ENCODE measurements around the gene C11orf16.

The C11orf16 gene

DNA sequence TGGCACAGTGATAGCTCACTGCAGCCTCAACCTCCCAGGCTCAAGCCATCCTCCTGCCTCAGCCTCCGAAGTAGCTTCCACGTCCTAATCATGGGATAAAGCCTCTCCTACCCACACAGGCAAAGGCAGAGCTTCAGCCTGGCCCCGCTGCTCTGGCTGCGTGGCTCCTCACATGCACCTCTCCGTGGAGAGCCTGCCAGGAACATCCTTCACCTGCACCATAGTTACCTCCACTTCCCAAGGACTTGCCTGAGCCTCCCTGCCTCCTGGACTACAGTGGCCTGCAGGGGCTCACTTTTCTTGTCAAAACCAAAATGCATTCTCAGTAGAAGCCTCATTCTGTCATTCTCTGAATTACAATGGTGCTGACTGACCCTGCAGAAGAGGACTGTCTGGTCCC lies 6.5 kb downstream of the C11orf16 start:
- H3K27me3 ChIP-seq (replicated peaks; ENCODE audit: insufficient read depth, low read length), result no peaks in the 10 kb centered on the region

DNA sequence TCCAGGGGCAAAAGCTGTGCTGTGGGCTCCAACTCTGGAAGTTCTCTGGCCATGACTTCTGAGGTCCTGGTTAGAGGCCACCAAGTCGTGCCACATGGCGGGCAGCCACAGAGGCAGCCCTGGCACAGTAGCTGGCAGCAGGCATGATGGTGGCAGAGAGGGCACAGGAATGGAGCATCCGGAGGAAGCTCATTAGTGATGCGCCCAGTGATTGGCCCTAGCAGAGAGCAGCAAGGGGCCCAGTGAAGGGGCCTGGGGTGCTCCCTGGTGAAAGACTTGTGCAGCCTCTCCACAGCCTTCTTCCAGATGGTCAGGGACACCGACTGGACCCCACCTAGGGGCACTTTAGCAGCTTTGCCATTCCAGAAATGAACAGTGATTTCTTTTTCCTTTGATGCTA lies 7.0 kb downstream of the C11orf16 start:
- no peaks in the 10 kb centered on the region for H3K79me2 ChIP-seq (ENCODE audit: low read length)
- H2AFZ ChIP-seq (ENCODE audit: low read length), result no peak overlapping the region
- H4K20me1 ChIP-seq (ENCODE audit: insufficient read depth, low read length), result no peaks in the 10 kb centered on the region
- H3K4me1 ChIP-seq (ENCODE audit: low read length), result no peaks in the 10 kb centered on the region
- H3K27me3 ChIP-seq (replicated peaks; ENCODE audit: insufficient read depth, low read length), result no peaks in the 10 kb centered on the region
- no peaks in the 10 kb centered on the region for H3K36me3 ChIP-seq (replicated peaks; ENCODE audit: insufficient read depth, low read length)
- H3K27ac ChIP-seq (ENCODE audit: low read length), result no peak overlapping the region
- no peaks in the 10 kb centered on the region for H3K9me2 ChIP-seq (replicated peaks; ENCODE audit: insufficient read depth, low read length)
- H3K4me3 ChIP-seq (ENCODE audit: low read length), result no peak overlapping the region
- TF ChIP-seq EZH2 (optimal IDR thresholded peaks at IDR 0.05; ENCODE audit: low read depth, low read length), result no peak
- TF ChIP-seq, protein P1, sequence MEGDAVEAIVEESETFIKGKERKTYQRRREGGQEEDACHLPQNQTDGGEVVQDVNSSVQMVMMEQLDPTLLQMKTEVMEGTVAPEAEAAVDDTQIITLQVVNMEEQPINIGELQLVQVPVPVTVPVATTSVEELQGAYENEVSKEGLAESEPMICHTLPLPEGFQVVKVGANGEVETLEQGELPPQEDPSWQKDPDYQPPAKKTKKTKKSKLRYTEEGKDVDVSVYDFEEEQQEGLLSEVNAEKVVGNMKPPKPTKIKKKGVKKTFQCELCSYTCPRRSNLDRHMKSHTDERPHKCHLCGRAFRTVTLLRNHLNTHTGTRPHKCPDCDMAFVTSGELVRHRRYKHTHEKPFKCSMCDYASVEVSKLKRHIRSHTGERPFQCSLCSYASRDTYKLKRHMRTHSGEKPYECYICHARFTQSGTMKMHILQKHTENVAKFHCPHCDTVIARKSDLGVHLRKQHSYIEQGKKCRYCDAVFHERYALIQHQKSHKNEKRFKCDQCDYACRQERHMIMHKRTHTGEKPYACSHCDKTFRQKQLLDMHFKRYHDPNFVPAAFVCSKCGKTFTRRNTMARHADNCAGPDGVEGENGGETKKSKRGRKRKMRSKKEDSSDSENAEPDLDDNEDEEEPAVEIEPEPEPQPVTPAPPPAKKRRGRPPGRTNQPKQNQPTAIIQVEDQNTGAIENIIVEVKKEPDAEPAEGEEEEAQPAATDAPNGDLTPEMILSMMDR (IDR thresholded peaks at IDR 0.05; ENCODE audit: low read length), result no peak
- no peak for TF ChIP-seq EZH2phosphoT487 (IDR thresholded peaks at IDR 0.05; ENCODE audit: low read length)
- no peak for DNase-seq
- no peaks in the 10 kb centered on the region for H3F3A ChIP-seq (ENCODE audit: insufficient read depth, low read length)
- no peak overlapping the region for H3K9ac ChIP-seq (ENCODE audit: low read length)
- H3K4me2 ChIP-seq (ENCODE audit: low read depth, low read length), result no peak overlapping the region
- no peaks in the 10 kb centered on the region for H3K9me3 ChIP-seq (replicated peaks; ENCODE audit: insufficient read depth, low read length)

More for the DNA sequence above, 6.5 kb downstream of the C11orf16 start:
- Histone ChIP-seq H3K9ac (ENCODE audit: low read length) (no peak overlapping the region), H3K9me3 (replicated peaks; ENCODE audit: insufficient read depth, low read length) (no peaks in the 10 kb centered on the region), H3K79me2 (ENCODE audit: low read length) (no peaks in the 10 kb centered on the region), H3K36me3 (replicated peaks; ENCODE audit: insufficient read depth, low read length) (no peaks in the 10 kb centered on the region), H3K4me1 (ENCODE audit: low read length) (no peaks in the 10 kb centered on the region), H3K27ac (ENCODE audit: low read length) (no peak overlapping the region), H3K4me3 (ENCODE audit: low read length) (no peak overlapping the region), H2AFZ (ENCODE audit: low read length) (no peak overlapping the region), H3K4me2 (ENCODE audit: low read depth, low read length) (no peak overlapping the region), H3F3A (ENCODE audit: insufficient read depth, low read length) (no peaks in the 10 kb centered on the region), H3K9me2 (replicated peaks; ENCODE audit: insufficient read depth, low read length) (no peaks in the 10 kb centered on the region), H4K20me1 (ENCODE audit: insufficient read depth, low read length) (no peaks in the 10 kb centered on the region)
- TF ChIP-seq EZH2phosphoT487 (IDR thresholded peaks at IDR 0.05; ENCODE audit: low read length) (no peak), EZH2 (optimal IDR thresholded peaks at IDR 0.05; ENCODE audit: low read depth, low read length) (no peak)
- TF ChIP-seq, protein P1 (IDR thresholded peaks at IDR 0.05; ENCODE audit: low read length), result no peak
- DNase-seq, result no peak

DNA sequence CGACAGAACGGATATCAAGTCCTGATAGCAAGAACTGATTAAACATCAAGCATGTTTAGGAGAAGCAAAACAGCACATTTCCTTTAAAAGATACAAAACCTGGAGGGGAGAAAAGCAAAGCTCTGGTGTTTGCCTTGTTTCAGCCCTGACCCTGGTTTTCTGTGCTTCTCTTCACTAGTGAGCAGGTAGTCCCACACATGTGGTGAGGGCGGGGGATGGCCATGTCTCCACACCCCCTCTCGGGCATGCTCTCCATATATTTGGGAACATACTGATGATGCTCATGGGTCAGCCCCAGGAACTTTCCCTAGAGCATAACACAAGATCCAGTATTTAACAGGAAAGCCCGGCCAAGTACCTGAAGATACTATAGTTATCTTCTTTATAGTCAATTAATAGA lies 10.1 kb downstream of the C11orf16 start:
- H2AFZ ChIP-seq (ENCODE audit: low read length), result no peak overlapping the region
- H3K4me3 ChIP-seq (ENCODE audit: low read length), result no peak overlapping the region
- H3K9ac ChIP-seq (ENCODE audit: low read length), result no peak overlapping the region
- no peak overlapping the region for H3K4me2 ChIP-seq (ENCODE audit: low read depth, low read length)
- TF ChIP-seq, protein P1 (IDR thresholded peaks at IDR 0.05; ENCODE audit: low read length), result no peak
- TF ChIP-seq EZH2 (optimal IDR thresholded peaks at IDR 0.05; ENCODE audit: low read depth, low read length) (no peak), EZH2phosphoT487 (IDR thresholded peaks at IDR 0.05; ENCODE audit: low read length) (no peak)
- H3K36me3 ChIP-seq (replicated peaks; ENCODE audit: insufficient read depth, low read length), result no peaks in the 10 kb centered on the region
- H4K20me1 ChIP-seq (ENCODE audit: insufficient read depth, low read length), result no peaks in the 10 kb centered on the region
- DNase-seq, result no peak
- H3K9me2 ChIP-seq (replicated peaks; ENCODE audit: insufficient read depth, low read length), result no peaks in the 10 kb centered on the region
- H3K4me1 ChIP-seq (ENCODE audit: low read length), result no peaks in the 10 kb centered on the region
- H3K79me2 ChIP-seq (ENCODE audit: low read length), result no peaks in the 10 kb centered on the region
- H3K9me3 ChIP-seq (replicated peaks; ENCODE audit: insufficient read depth, low read length), result no peaks in the 10 kb centered on the region
- H3K27ac ChIP-seq (ENCODE audit: low read length), result no peak overlapping the region
- no peaks in the 10 kb centered on the region for H3F3A ChIP-seq (ENCODE audit: insufficient read depth, low read length)
- no peaks in the 10 kb centered on the region for H3K27me3 ChIP-seq (replicated peaks; ENCODE audit: insufficient read depth, low read length)
